Measurements from ENCODE around the gene APBA2.

Gene APBA2

DNA sequence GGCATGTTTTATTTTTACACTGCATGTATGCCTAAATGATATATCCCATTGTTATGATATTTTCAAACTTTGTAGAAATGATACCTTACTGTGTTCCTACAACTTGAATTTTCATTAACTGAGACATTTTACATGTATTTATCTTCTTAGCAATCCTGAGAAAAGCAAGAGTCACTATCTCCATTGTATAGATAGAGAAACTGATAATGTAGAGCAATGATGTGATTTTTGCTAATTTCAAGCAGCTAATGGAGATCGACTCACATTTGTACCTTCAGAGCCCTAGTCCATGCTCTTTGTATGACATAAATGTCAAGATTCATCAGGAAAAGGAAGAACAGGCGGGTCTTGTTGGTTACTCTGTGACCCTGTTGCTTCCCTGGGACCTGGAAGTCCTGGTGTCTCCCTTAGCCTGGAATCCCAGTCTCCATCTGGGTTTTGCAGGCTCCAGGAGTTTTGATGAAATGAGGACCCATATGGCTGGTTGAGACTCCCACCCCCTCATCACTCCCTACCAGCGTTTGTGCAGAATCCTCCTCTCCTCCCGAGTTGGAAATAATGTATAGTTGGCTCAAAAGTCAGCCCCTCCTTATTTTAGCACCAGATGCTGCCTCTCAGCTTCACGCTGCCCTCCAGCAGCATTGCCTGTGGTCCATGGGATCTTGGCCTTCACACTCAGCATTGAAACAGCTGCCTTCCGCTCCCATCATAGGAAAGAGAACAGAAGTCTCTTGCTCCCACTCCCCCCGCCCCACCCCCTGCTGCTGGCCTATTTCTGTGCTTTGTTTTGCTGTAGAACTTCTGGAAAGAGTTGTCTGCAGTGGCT is 67.1 kb downstream of the APBA2 start:
- Histone ChIP-seq H3K4me3 (ENCODE audit: low read depth, low read length) (no peak overlapping the region), H3K27me3 (ENCODE audit: control insufficient read depth, insufficient read depth, low read length) (no peaks in the 10 kb centered on the region), H3K9ac (ENCODE audit: low read length) (no peak overlapping the region), H3K9me3 (ENCODE audit: control insufficient read depth, insufficient read depth, low read depth, low read length) (no peaks in the 10 kb centered on the region), H3K27ac (ENCODE audit: low read depth, low read length) (no peak overlapping the region), H3K36me3 (ENCODE audit: control insufficient read depth, insufficient read depth, low read length) (no peaks in the 10 kb centered on the region), H3K4me1 (ENCODE audit: control insufficient read depth, insufficient read depth, low read length) (peaks cover 15% of the 10 kb centered on the region)

DNA sequence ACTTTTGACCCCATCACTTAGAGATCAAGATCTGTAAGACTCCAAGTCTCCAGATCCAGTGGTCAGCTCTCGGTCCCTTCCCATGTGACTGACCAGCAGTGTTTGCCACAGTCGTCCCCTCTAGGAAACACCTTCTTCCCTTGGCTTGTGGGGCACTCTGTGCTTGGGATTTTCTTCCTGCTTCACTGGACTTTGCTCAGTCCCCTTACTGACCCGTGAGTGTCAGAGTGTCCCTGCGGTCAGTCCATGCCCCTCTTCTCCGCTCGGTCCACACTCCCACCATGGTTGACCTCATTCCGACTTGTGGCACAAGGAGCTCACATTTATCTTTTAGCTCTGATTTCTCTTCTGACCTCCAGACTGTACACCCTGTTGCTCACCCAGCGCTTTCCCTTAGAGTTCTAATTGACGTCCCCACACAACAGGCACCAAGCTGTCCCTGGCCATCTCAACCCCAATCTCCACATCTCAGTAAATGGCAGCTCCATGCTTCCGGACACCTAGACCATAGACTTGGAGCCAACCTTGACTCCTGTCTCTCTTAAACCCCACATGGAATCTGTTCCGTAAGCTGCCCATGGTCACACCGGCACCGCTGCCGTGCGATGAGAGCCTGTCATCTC is 67.9 kb downstream of the APBA2 start:
- Histone ChIP-seq H3K27me3 (ENCODE audit: control insufficient read depth, insufficient read depth, low read length) (no peaks in the 10 kb centered on the region), H3K9me3 (ENCODE audit: control insufficient read depth, insufficient read depth, low read depth, low read length) (no peaks in the 10 kb centered on the region), H3K4me1 (ENCODE audit: control insufficient read depth, insufficient read depth, low read length) (peaks cover 15% of the 10 kb centered on the region), H3K27ac (ENCODE audit: low read depth, low read length) (no peak overlapping the region), H3K4me3 (ENCODE audit: low read depth, low read length) (no peak overlapping the region), H3K36me3 (ENCODE audit: control insufficient read depth, insufficient read depth, low read length) (no peaks in the 10 kb centered on the region), H3K9ac (ENCODE audit: low read length) (no peak overlapping the region)

DNA sequence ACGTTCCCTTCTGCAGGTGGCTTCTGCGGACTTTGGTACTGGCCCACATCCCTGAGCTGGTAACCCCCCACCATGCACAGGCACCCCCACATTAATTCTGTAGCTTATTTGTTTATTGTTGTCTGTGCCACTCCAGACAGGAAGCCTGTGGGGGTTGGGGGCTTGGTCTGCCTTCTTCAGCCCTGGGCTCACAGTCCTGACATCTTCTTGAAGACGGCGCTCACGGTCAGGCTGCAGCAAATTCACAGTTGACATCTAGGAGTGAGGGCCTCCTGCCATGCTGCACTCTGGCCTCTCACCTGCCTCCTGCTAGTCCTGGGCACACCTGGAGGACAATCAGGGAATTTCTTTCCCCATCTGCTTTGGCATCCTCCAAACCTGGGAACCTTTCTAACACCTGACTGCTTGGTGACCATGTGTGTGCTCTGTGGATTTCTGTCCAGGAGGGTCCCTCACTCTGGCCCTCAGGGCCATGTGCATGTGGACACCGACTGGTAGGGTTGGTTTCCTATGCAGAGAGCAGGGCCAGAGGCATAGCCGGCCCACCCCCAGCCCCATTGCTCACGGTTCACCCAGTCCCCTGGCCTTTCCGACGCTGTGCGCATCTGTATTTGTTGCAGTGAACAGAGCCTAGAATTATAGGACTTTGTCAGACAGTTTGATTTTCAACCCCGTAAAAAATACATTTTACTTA is 68.8 kb downstream of the APBA2 start:
- Histone ChIP-seq H3K4me3 (ENCODE audit: low read depth, low read length) (no peak overlapping the region), H3K9me3 (ENCODE audit: control insufficient read depth, insufficient read depth, low read depth, low read length) (no peaks in the 10 kb centered on the region), H3K27me3 (ENCODE audit: control insufficient read depth, insufficient read depth, low read length) (no peaks in the 10 kb centered on the region), H3K9ac (ENCODE audit: low read length) (no peak overlapping the region), H3K4me1 (ENCODE audit: control insufficient read depth, insufficient read depth, low read length) (peaks cover 15% of the 10 kb centered on the region), H3K27ac (ENCODE audit: low read depth, low read length) (no peak overlapping the region), H3K36me3 (ENCODE audit: control insufficient read depth, insufficient read depth, low read length) (no peaks in the 10 kb centered on the region)

DNA sequence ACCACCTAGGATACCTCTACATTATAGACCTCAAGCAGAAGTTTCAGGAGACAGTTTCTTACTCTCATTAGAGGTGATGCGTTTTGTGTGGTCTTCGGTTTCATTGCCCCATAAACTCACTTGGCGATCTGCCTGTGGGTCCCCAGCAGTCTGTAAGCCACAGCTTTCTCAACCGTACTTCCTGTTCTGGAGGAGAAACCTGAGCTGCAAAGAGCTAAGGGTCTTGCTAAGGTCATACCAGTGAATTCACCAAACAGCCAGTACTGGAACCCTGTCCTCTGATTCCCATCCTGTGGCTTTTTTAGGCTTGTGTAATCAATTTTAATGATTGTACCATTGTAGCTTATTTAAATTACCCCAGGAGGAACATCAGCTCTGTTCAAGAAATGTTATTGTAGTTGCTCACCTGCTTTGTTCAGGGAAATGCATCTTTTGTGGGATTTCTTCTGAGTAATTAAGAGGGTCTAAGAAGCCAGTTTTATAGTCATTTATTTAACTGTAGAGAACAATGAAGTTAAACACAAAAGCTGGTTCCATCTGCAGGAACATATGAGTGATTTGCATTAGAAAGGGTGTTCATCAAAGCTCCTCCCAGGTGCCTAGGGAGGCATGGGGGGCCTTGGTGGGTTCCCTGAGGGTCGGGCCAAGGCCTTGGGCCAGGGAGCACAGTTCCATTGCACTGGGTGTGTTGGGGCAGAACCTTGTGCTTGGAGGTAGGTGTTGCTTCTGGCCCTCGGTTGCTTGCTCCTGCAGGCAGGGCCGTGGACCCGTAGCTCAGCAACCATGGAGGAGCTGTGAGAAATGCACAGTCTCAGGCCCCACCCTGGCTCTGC is 69.6 kb downstream of the APBA2 start:
- Histone ChIP-seq H3K4me3 (ENCODE audit: low read depth, low read length) (no peak overlapping the region), H3K27ac (ENCODE audit: low read depth, low read length) (no peak overlapping the region)

DNA sequence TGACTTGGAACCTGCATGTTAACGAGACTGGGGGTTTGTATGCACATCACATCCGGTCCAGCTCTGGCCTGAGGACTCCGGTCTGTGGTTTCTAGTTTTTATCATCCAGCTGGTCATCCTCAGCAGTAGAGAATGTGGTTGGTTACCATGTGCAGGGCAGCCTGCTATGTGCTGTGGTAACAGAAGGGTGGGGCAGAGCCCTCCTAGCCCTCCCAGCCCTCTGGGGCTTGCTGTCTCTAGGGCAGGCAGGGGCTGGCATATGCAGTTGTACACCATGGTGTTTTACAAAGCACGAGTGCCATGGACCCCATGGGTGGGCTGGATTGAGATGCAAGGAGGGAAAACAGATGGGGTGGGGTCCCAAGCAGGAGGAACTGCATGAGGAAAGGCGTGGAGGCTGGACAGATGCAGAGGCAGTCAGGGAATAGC is 70.2 kb downstream of the APBA2 start:
- Histone ChIP-seq H3K9me3 (ENCODE audit: control insufficient read depth, insufficient read depth, low read depth, low read length) (no peaks in the 10 kb centered on the region), H3K27ac (ENCODE audit: low read depth, low read length) (no peak overlapping the region), H3K36me3 (ENCODE audit: control insufficient read depth, insufficient read depth, low read length) (no peaks in the 10 kb centered on the region)

More for the DNA sequence above, 69.6 kb downstream of the APBA2 start:
- Histone ChIP-seq H3K9ac (ENCODE audit: low read length) (no peak overlapping the region), H3K9me3 (ENCODE audit: control insufficient read depth, insufficient read depth, low read depth, low read length) (no peaks in the 10 kb centered on the region), H3K36me3 (ENCODE audit: control insufficient read depth, insufficient read depth, low read length) (no peaks in the 10 kb centered on the region), H3K27me3 (ENCODE audit: control insufficient read depth, insufficient read depth, low read length) (no peaks in the 10 kb centered on the region), H3K4me1 (ENCODE audit: control insufficient read depth, insufficient read depth, low read length) (peaks cover 15% of the 10 kb centered on the region)

DNA sequence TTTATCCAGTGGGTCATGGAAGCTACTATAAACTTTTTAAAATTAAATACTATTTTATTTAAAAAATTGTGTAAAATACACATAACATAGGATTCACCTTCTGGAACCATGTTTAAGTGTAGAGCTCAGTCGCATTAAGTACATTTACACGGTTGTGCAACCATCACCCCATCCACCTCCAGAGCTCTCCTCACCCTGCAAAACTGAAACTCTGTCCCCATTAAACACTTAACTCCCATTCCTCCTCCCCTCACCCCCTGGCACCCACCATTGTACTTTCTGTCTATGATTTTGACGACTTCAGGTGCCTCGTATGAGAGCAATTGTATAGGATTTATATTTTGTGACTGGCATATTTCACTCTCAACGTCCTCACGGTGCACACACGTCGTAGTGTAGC is 70.7 kb downstream of the APBA2 start:
- H3K27me3 ChIP-seq (ENCODE audit: control insufficient read depth, insufficient read depth, low read length) = no peaks in the 10 kb centered on the region
- H3K9me3 ChIP-seq (ENCODE audit: control insufficient read depth, insufficient read depth, low read depth, low read length) = no peaks in the 10 kb centered on the region
- peaks cover 15% of the 10 kb centered on the region for H3K4me1 ChIP-seq (ENCODE audit: control insufficient read depth, insufficient read depth, low read length)
- H3K9ac ChIP-seq (ENCODE audit: low read length) = no peak overlapping the region
- no peaks in the 10 kb centered on the region for H3K36me3 ChIP-seq (ENCODE audit: control insufficient read depth, insufficient read depth, low read length)
- H3K4me3 ChIP-seq (ENCODE audit: low read depth, low read length) = no peak overlapping the region
- no peak overlapping the region for H3K27ac ChIP-seq (ENCODE audit: low read depth, low read length)

More for the DNA sequence above, 70.2 kb downstream of the APBA2 start:
- no peak overlapping the region for H3K9ac ChIP-seq (ENCODE audit: low read length)
- H3K4me3 ChIP-seq (ENCODE audit: low read depth, low read length) = no peak overlapping the region
- peaks cover 15% of the 10 kb centered on the region for H3K4me1 ChIP-seq (ENCODE audit: control insufficient read depth, insufficient read depth, low read length)
- no peaks in the 10 kb centered on the region for H3K27me3 ChIP-seq (ENCODE audit: control insufficient read depth, insufficient read depth, low read length)

DNA sequence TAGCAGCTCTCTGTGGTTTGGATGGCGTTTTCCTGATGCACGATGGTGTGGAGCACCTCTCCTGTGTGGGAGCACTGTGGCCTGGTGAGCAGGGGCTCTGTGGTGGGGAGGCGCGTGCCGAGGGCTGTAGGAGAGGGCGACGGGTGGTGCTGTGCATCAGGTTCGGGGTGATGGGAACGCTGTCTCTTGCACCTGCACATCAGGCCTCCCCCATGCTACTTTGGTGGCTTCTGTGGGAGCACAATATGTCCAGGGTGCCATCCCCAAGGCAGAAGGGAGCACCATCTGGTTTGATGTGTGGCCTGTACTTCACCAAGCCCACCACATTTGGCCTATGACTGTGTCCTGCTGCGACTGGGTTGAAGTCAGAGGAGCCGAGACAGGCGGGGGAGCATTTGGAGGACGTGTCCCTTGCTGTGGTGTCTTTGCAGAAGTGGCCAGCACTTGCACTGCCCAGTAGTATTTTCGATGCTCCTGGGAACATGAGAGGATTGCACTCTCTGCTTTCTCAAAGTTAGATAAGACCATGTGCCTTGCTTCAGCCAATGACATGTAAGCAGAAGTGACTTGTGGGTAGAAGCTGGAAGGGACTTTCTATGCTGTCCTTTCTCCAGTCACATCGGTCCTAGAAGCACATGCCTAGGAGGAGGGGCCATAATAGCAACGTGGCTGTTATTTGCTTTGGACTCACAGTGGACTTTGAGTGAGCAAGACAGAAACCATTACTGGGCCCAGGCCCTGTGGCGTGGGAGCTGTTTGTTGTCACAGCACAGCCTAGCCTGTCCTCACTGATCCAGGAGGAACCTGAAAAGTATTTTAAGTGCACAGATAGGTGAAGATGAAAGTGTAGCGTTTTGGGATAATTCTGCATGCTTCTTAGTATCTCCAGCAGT is 72.1 kb downstream of the APBA2 start:
- Histone ChIP-seq H3K9ac (ENCODE audit: low read length) (no peak overlapping the region), H3K9me3 (ENCODE audit: control insufficient read depth, insufficient read depth, low read depth, low read length) (no peaks in the 10 kb centered on the region), H3K27ac (ENCODE audit: low read depth, low read length) (no peak overlapping the region), H3K4me3 (ENCODE audit: low read depth, low read length) (no peak overlapping the region), H3K36me3 (ENCODE audit: control insufficient read depth, insufficient read depth, low read length) (no peaks in the 10 kb centered on the region), H3K4me1 (ENCODE audit: control insufficient read depth, insufficient read depth, low read length) (peaks cover 15% of the 10 kb centered on the region), H3K27me3 (ENCODE audit: control insufficient read depth, insufficient read depth, low read length) (no peaks in the 10 kb centered on the region)

DNA sequence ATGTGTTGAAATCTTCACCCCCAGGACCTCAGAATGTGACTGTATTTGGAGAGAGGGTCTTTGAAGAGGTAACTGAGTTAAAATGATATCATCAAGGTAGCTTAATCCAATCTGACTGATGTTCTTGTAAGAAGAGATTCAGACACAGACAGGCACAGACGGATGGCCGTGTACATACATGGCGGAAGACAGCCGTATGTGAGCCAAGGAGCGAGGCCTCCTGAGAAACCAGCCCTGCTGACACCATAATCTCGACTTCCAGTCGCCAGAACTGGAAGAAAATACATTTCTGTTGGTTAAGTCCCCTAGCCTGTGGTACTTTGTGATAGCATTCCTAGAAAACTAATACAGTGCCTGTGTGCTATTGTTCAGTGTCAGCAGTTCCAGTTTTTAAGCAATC is 73.6 kb downstream of the APBA2 start:
- Histone ChIP-seq H3K27me3 (ENCODE audit: control insufficient read depth, insufficient read depth, low read length) (no peaks in the 10 kb centered on the region), H3K4me1 (ENCODE audit: control insufficient read depth, insufficient read depth, low read length) (peaks cover 15% of the 10 kb centered on the region), H3K9ac (ENCODE audit: low read length) (no peak overlapping the region), H3K27ac (ENCODE audit: low read depth, low read length) (no peak overlapping the region), H3K4me3 (ENCODE audit: low read depth, low read length) (no peak overlapping the region), H3K36me3 (ENCODE audit: control insufficient read depth, insufficient read depth, low read length) (no peaks in the 10 kb centered on the region), H3K9me3 (ENCODE audit: control insufficient read depth, insufficient read depth, low read depth, low read length) (no peaks in the 10 kb centered on the region)

DNA sequence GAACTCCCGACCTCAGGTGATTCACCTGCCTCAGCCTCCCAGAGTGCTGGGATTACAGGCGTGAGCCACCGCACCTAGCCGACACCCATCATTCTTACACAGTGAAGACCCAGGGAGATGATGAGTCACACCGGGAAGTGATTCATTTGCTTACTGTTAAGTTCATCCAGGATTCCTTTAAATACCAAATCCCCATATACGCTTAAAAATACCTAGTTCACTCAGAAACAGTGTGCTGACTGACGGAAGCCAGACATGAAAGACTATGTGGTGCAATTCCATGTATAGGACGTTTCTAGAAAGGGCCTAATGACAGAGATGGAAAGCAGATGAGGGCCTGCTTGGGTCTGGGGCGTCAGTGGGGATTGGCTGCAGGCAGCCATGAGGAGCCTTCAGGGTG is 75.2 kb downstream of the APBA2 start:
- H3K27me3 ChIP-seq (ENCODE audit: control insufficient read depth, insufficient read depth, low read length) = no peaks in the 10 kb centered on the region
- H3K4me3 ChIP-seq (ENCODE audit: low read depth, low read length) = no peak overlapping the region
- no peak overlapping the region for H3K27ac ChIP-seq (ENCODE audit: low read depth, low read length)
- no peaks in the 10 kb centered on the region for H3K36me3 ChIP-seq (ENCODE audit: control insufficient read depth, insufficient read depth, low read length)
- peaks cover 2% of the 10 kb centered on the region for H3K4me1 ChIP-seq (ENCODE audit: control insufficient read depth, insufficient read depth, low read length)
- H3K9me3 ChIP-seq (ENCODE audit: control insufficient read depth, insufficient read depth, low read depth, low read length) = no peaks in the 10 kb centered on the region
- H3K9ac ChIP-seq (ENCODE audit: low read length) = no peak overlapping the region

DNA sequence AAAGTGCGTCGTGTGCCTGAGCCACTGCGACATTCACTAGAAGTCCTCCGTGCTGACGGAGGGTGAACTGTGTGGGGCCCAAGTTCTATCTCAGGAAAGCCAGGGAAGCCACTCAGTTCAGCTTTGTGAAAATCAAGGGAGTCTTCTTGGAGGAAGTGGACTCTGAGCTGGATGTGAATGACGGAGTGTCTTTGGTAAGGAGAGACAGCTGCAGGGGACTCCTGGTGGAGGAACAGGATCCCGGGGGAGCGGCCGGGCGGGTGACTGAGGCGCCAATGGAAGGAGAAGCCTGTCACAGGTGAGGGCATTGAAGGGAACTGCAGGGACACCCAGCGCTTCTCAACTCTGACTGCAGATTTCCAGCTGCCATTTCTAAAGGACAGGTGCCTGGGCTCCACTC is 75.6 kb downstream of the APBA2 start:
- no peaks in the 10 kb centered on the region for H3K27me3 ChIP-seq (ENCODE audit: control insufficient read depth, insufficient read depth, low read length)
- no peak overlapping the region for H3K27ac ChIP-seq (ENCODE audit: low read depth, low read length)
- no peaks in the 10 kb centered on the region for H3K4me1 ChIP-seq (ENCODE audit: control insufficient read depth, insufficient read depth, low read length)
- H3K9me3 ChIP-seq (ENCODE audit: control insufficient read depth, insufficient read depth, low read depth, low read length) = no peaks in the 10 kb centered on the region
- H3K4me3 ChIP-seq (ENCODE audit: low read depth, low read length) = no peak overlapping the region
- H3K36me3 ChIP-seq (ENCODE audit: control insufficient read depth, insufficient read depth, low read length) = no peaks in the 10 kb centered on the region
- H3K9ac ChIP-seq (ENCODE audit: low read length) = no peak overlapping the region
